Fibroblast of lung (primary cell): ENCODE measurements around the gene ABLIM3. TPM values are rescaled to one million over a fixed set of nuclear protein-coding genes. Genes with fewer than 3 reads are reported as not detected.

Source experiments
- DNase-seq, 2 donors: peaks; one replicate each; pipeline versions ENCODE4 v3.0.0 to v3.0.0-alpha.2; 2010; ENCODE audit warnings: low read depth in 2 of 2
- H2AFZ ChIP-seq: 2 replicates; pipeline ENCODE4 v1.5.1; 2012; ENCODE audit warnings: low read length, control low read depth, inconsistent platforms
- H3K27ac ChIP-seq: 2 replicates; pipeline ENCODE4 v1.5.1; 2011; ENCODE audit warnings: low read length, control low read depth; ENCODE audit not compliant: insufficient read depth
- H3K27me3 ChIP-seq: 2 replicates; pipeline ENCODE4 v1.5.1; 2011; ENCODE audit warnings: mild to moderate bottlenecking, low read length; ENCODE audit not compliant: control insufficient read depth, insufficient read depth
- H3K36me3 ChIP-seq: 2 replicates; pipeline ENCODE4 v1.5.1; 2011; ENCODE audit warnings: low read length; ENCODE audit not compliant: control insufficient read depth, insufficient read depth
- H3K4me1 ChIP-seq: 2 replicates; pipeline ENCODE4 v1.5.1; 2011; ENCODE audit warnings: low read length; ENCODE audit not compliant: control insufficient read depth, insufficient read depth; ENCODE audit errors: extremely low read depth
- H3K4me2 ChIP-seq: 2 replicates; pipeline ENCODE4 v1.5.1; 2011; ENCODE audit warnings: low read length, control low read depth; ENCODE audit not compliant: insufficient read depth; ENCODE audit errors: extremely low read depth
- H3K4me3 ChIP-seq, 4 experiments: fragments of 200-600 bp in 1 of 4; sonication (generic) in 1 of 4; replicated peaks in 1 of 4; 2 replicates each; pipeline ENCODE4 v1.5.1; 2011 to 2016; ENCODE audit warnings: low read length in 4 of 4, low read depth in 3 of 4, mild to moderate bottlenecking in 3 of 4, control low read depth in 2 of 4, inconsistent platforms in 1 of 4, mixed read lengths in 1 of 4; ENCODE audit not compliant: insufficient read depth in 1 of 4; ENCODE audit errors: control extremely low read depth in 1 of 4
- H3K79me2 ChIP-seq: 2 replicates; pipeline ENCODE4 v1.5.1; 2012; ENCODE audit warnings: mild to moderate bottlenecking, low read length, inconsistent platforms; ENCODE audit not compliant: control insufficient read depth, insufficient read depth
- H3K9ac ChIP-seq: 2 replicates; pipeline ENCODE4 v1.5.1; 2011; ENCODE audit warnings: mild to moderate bottlenecking, low read length, control low read depth; ENCODE audit not compliant: insufficient read depth
- H3K9me3 ChIP-seq: 2 replicates; pipeline ENCODE4 v1.5.1; 2012; ENCODE audit warnings: low read depth, low read length; ENCODE audit not compliant: control insufficient read depth, insufficient read depth
- H4K20me1 ChIP-seq: 2 replicates; pipeline ENCODE4 v1.5.1; 2011; ENCODE audit warnings: low read length; ENCODE audit not compliant: control insufficient read depth, insufficient read depth; ENCODE audit errors: extremely low read depth
- EZH2 ChIP-seq: IDR thresholded peaks from 2 replicates; pipeline ENCODE4 v1.5.1; 2012; ENCODE audit warnings: low read length, control low read depth, mild to moderate bottlenecking; ENCODE audit errors: missing control alignments
- polyA plus RNA-seq, 2 donors: library from polyadenylated mRNA; depleted of rRNA in 1 of 2; stranded (reverse) in 1 of 2; unstranded in 1 of 2; fragments of >200 nt; gene quantifications; 2 replicates each; pipeline ENCODE4 v1.2.1, GENCODE V29; 2011 to 2012; ENCODE audit warnings: missing spikeins in 1 of 2
- total RNA-seq: library from RNA; depleted of rRNA; stranded (reverse); fragments of >200 nt; gene quantifications from 2 replicates; pipeline ENCODE4 v1.2.1, GENCODE V29; 2014
- TF ChIP-seq, protein P1 (sequence below), 2 donors: IDR thresholded peaks in 1 of 2; conservative IDR thresholded peaks in 1 of 2; 1 replicate in 1 of 2; 2 replicates in 1 of 2; pipeline ENCODE4 v1.5.1; 2011 to 2012; ENCODE audit warnings: low read length in 2 of 2, control low read depth in 1 of 2, inconsistent platforms in 1 of 2, low read depth in 1 of 2, mild to moderate bottlenecking in 1 of 2

The ABLIM3 gene
- total and polyA plus RNA-seq, 2 donors (not counting 1 experiment from before 2014, with no cell fraction given), result 48.1 to 49.9 TPM

DNA sequence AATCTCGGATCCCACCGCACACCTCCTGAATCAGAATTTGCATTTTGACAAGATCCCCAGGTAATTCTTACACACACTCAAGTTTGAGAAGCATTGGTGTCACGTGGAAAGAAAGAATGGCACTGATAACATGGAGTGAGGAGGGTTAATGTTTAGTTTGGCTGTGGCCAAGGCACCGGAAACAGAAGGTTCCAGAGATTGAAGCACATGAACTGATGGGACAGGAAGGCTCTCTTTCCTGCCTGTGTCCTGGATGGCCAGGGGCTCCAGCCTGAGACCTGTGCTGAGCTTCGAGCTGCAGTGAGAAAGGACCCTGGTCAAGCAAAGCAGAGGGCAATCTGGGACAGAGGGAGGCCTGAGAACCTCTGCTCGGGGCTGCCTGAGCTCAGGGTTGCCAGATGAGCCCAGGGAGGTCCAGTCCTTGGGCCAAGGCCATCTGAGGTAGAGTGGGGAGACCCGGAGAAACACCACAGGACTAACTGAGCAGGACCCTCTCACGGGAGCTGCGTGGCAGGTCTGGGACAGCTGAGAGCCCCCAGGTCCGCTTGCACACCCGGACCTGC is 157.6 kb downstream of the ABLIM3 start:
- no peaks in the 10 kb centered on the region for H3K9me3 ChIP-seq
- H3K9ac ChIP-seq, result no peak overlapping the region
- TF ChIP-seq, protein P1, sequence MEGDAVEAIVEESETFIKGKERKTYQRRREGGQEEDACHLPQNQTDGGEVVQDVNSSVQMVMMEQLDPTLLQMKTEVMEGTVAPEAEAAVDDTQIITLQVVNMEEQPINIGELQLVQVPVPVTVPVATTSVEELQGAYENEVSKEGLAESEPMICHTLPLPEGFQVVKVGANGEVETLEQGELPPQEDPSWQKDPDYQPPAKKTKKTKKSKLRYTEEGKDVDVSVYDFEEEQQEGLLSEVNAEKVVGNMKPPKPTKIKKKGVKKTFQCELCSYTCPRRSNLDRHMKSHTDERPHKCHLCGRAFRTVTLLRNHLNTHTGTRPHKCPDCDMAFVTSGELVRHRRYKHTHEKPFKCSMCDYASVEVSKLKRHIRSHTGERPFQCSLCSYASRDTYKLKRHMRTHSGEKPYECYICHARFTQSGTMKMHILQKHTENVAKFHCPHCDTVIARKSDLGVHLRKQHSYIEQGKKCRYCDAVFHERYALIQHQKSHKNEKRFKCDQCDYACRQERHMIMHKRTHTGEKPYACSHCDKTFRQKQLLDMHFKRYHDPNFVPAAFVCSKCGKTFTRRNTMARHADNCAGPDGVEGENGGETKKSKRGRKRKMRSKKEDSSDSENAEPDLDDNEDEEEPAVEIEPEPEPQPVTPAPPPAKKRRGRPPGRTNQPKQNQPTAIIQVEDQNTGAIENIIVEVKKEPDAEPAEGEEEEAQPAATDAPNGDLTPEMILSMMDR (conservative IDR thresholded peaks at IDR 0.05 in 1 of 2, IDR thresholded peaks at IDR 0.05 in 1 of 2; ENCODE audit: low read depth in 1 of 2, low read length in 2 of 2), result no peak
- no peak for TF ChIP-seq EZH2
- no peaks in the 10 kb centered on the region for H3K79me2 ChIP-seq
- H3K4me2 ChIP-seq, result no peak overlapping the region
- H2AFZ ChIP-seq, result no peak overlapping the region
- DNase-seq, result no peak
- no peaks in the 10 kb centered on the region for H3K36me3 ChIP-seq
- H3K27ac ChIP-seq, result no peak overlapping the region
- H3K4me3 ChIP-seq, result no peak overlapping the region
- H3K27me3 ChIP-seq, result no peaks in the 10 kb centered on the region
- no peaks in the 10 kb centered on the region for H3K4me1 ChIP-seq
- no peaks in the 10 kb centered on the region for H4K20me1 ChIP-seq

GRCh38 chr5:149299451-149300054 is 158.3 kb downstream of the ABLIM3 start:
- Histone ChIP-seq H3K9me3 (no peaks in the 10 kb centered on the region), H3K36me3 (no peaks in the 10 kb centered on the region), H3K9ac (no peak overlapping the region), H4K20me1 (no peaks in the 10 kb centered on the region), H3K27ac (no peak overlapping the region), H3K4me2 (no peak overlapping the region), H3K4me3 (no peak overlapping the region), H3K79me2 (no peaks in the 10 kb centered on the region), H3K4me1 (no peaks in the 10 kb centered on the region), H3K27me3 (no peaks in the 10 kb centered on the region), H2AFZ (no peak overlapping the region)
- TF ChIP-seq, protein P1 (conservative IDR thresholded peaks at IDR 0.05 in 1 of 2, IDR thresholded peaks at IDR 0.05 in 1 of 2; ENCODE audit: low read depth in 1 of 2, low read length in 2 of 2), result no peak
- no peak for TF ChIP-seq EZH2
- no peak for DNase-seq

- Histone ChIP-seq H3K4me1 (no peaks in the 10 kb centered on the region), H3K9ac (no peak overlapping the region), H3K36me3 (no peaks in the 10 kb centered on the region), H3K79me2 (no peaks in the 10 kb centered on the region), H3K9me3 (no peaks in the 10 kb centered on the region), H3K27ac (no peak overlapping the region), H3K27me3 (no peaks in the 10 kb centered on the region), H4K20me1 (no peaks in the 10 kb centered on the region), H3K4me2 (no peak overlapping the region), H3K4me3 (no peak overlapping the region), H2AFZ (no peak overlapping the region)
- DNase-seq, result no peak
- TF ChIP-seq, protein P1 (conservative IDR thresholded peaks at IDR 0.05 in 1 of 2, IDR thresholded peaks at IDR 0.05 in 1 of 2; ENCODE audit: low read depth in 1 of 2, low read length in 2 of 2), result no peak
- TF ChIP-seq EZH2, result no peak
Observed at GRCh38 chr5:149300441-149300840, 159.1 kb downstream of the ABLIM3 start.
